GM23338 (cell line): ENCODE data around the gene FGF22. TPM values are rescaled to one million over a fixed set of nuclear protein-coding genes. Genes with fewer than 3 reads are reported as not detected.

Experiments
- ATAC-seq: fragments of 200-7000 bp; cut with Tn5 transposase; 3 replicates; pipeline ENCODE4 v1.9.1; 2020
- DNase-seq: peaks from one replicate; pipeline ENCODE4 v3.0.0-alpha.2; 2015; ENCODE audit warnings: low spot score
- H2AFZ ChIP-seq: fragments of 200-600 bp; sonication (generic); 2 replicates; pipeline ENCODE4 v1.8.0; 2016; ENCODE audit warnings: antibody characterized with exemption, mild to moderate bottlenecking, moderate library complexity
- H3F3A ChIP-seq: fragments of 200-600 bp; sonication (generic); replicated peaks from 2 replicates; pipeline ENCODE4 v1.8.0; 2017; ENCODE audit warnings: antibody characterized with exemption, mixed run types, low read depth
- H3K27ac ChIP-seq: fragments of 200-600 bp; sonication (generic); 2 replicates; pipeline ENCODE4 v1.6.1; 2016; ENCODE audit warnings: low read depth
- H3K27me3 ChIP-seq: fragments of 200-600 bp; sonication (generic); 2 replicates; pipeline ENCODE4 v1.8.0; 2016; ENCODE audit warnings: mild to moderate bottlenecking, mixed run types, moderate library complexity; ENCODE audit not compliant: insufficient read depth
- H3K36me3 ChIP-seq: fragments of 200-600 bp; sonication (generic); 2 replicates; pipeline ENCODE4 v1.8.0; 2016; ENCODE audit warnings: mild to moderate bottlenecking; ENCODE audit not compliant: insufficient read depth
- H3K4me1 ChIP-seq: fragments of 200-600 bp; sonication (generic); 2 replicates; pipeline ENCODE4 v1.8.0; 2016; ENCODE audit warnings: mild to moderate bottlenecking, moderate library complexity; ENCODE audit not compliant: insufficient read depth
- H3K4me2 ChIP-seq: fragments of 200-600 bp; sonication (generic); 2 replicates; pipeline ENCODE4 v1.7.1; 2017; ENCODE audit warnings: mixed run types
- H3K4me3 ChIP-seq: fragments of 200-600 bp; sonication (generic); 2 replicates; pipeline ENCODE4 v1.6.1; 2016; ENCODE audit warnings: mixed run types
- H3K79me2 ChIP-seq: fragments of 200-600 bp; sonication (generic); replicated peaks from 2 replicates; pipeline ENCODE4 v1.8.0; 2017; ENCODE audit warnings: mild to moderate bottlenecking; ENCODE audit not compliant: insufficient read depth
- H3K9me2 ChIP-seq: fragments of 200-600 bp; sonication (generic); 2 replicates; pipeline ENCODE4 v1.8.0; 2017; ENCODE audit not compliant: insufficient read depth
- H4K20me1 ChIP-seq: fragments of 200-600 bp; sonication (generic); replicated peaks from 2 replicates; pipeline ENCODE4 v1.8.0; 2017; ENCODE audit warnings: mild to moderate bottlenecking; ENCODE audit not compliant: insufficient read depth
- H3K27ac Mint-ChIP-seq: 2 replicates; pipeline ENCODE4 v1.8.0; 2020; ENCODE audit warnings: inconsistent platforms, mild to moderate bottlenecking, moderate library complexity, mixed read lengths
- H3K27me3 Mint-ChIP-seq: 3 replicates; pipeline ENCODE4 v1.8.0; 2022; ENCODE audit warnings: low read depth, mild to moderate bottlenecking, moderate library complexity, mixed read lengths, inconsistent platforms; ENCODE audit not compliant: insufficient read depth, poor library complexity
- H3K36me3 Mint-ChIP-seq: 3 replicates; pipeline ENCODE4 v1.8.0; 2021; ENCODE audit warnings: low read depth, mild to moderate bottlenecking, inconsistent platforms, moderate library complexity, mixed read lengths
- H3K4me1 Mint-ChIP-seq: 3 replicates; pipeline ENCODE4 v1.8.0; 2020; ENCODE audit warnings: mild to moderate bottlenecking, inconsistent platforms, mixed read lengths
- H3K4me3 Mint-ChIP-seq: 3 replicates; pipeline ENCODE4 v1.8.0; 2021; ENCODE audit warnings: moderate library complexity, mild to moderate bottlenecking, inconsistent platforms, mixed read lengths
- H3K9me3 Mint-ChIP-seq: 3 replicates; pipeline ENCODE4 v1.8.0; 2020; ENCODE audit warnings: moderate library complexity, mild to moderate bottlenecking, inconsistent platforms, mixed read lengths
- CREB1 ChIP-seq: fragments of 250-450 bp; sonication (Bioruptor Pico); IDR thresholded peaks from 2 replicates; pipeline ENCODE4 v1.5.0; 2020; ENCODE audit warnings: low read depth, mild to moderate bottlenecking, moderate library complexity
- CTCF ChIP-seq, 2 experiments: fragments of 200-600 bp in 1 of 2; sonication (generic) in 1 of 2; conservative IDR thresholded peaks; 2 replicates each; pipeline versions ENCODE4 v1.5.1 to v1.6.1; 2016 to 2017; ENCODE audit warnings: antibody characterized with exemption in 2 of 2, low read depth in 2 of 2, mild to moderate bottlenecking in 2 of 2, moderate library complexity in 1 of 2
- ETS1 ChIP-seq: IDR thresholded peaks from 2 replicates; pipeline ENCODE4 v1.6.1; 2016; ENCODE audit warnings: antibody characterized with exemption
- EZH2 ChIP-seq: fragments of 200-600 bp; sonication (generic); IDR thresholded peaks from one replicate; pipeline ENCODE4 v1.8.0; 2017; ENCODE audit warnings: antibody characterized with exemption, mild to moderate bottlenecking, low read depth; ENCODE audit not compliant: unreplicated experiment
- EZH2phosphoT487 ChIP-seq: fragments of 200-600 bp; sonication (generic); IDR thresholded peaks from one replicate; pipeline ENCODE4 v1.8.1; 2018; ENCODE audit warnings: antibody characterized with exemption; ENCODE audit not compliant: unreplicated experiment
- JUNB ChIP-seq: IDR thresholded peaks from one replicate; pipeline ENCODE4 v1.6.1; 2016; ENCODE audit warnings: antibody characterized with exemption; ENCODE audit not compliant: unreplicated experiment
- NANOG ChIP-seq: IDR thresholded peaks from 2 replicates; pipeline ENCODE4 v1.6.1; 2016; ENCODE audit warnings: antibody characterized with exemption, borderline replicate concordance
- POLR2AphosphoS5 ChIP-seq: IDR thresholded peaks from 2 replicates; pipeline ENCODE4 v1.6.1; 2016; ENCODE audit warnings: antibody characterized with exemption, low read depth
- STAT1 ChIP-seq: IDR thresholded peaks from one replicate; pipeline ENCODE4 v1.6.1; 2016; ENCODE audit warnings: antibody characterized with exemption; ENCODE audit not compliant: unreplicated experiment
- ZNF114 ChIP-seq: fragments of 250-450 bp; sonication (Bioruptor Pico); IDR thresholded peaks from 2 replicates; pipeline ENCODE4 v1.5.0; 2020; ENCODE audit warnings: mild to moderate bottlenecking, moderate library complexity
- ZNF331 ChIP-seq: fragments of 250-450 bp; sonication (Bioruptor Pico); IDR thresholded peaks from 2 replicates; pipeline ENCODE4 v1.5.0; 2020; ENCODE audit warnings: low read depth, mild to moderate bottlenecking, moderate library complexity
- ZNF462 ChIP-seq: fragments of 250-450 bp; sonication (Bioruptor Pico); IDR thresholded peaks from 2 replicates; pipeline ENCODE4 v1.5.0; 2020; ENCODE audit warnings: mild to moderate bottlenecking, moderate library complexity
- polyA plus RNA-seq: library from polyadenylated mRNA; unstranded; fragments of >200 nt; fragmentation: Nextera tagmentation; extraction: Ambion mirVana; gene quantifications from 2 replicates; pipeline ENCODE4 v1.2.1, GENCODE V29; 2016
- total RNA-seq: library from RNA; depleted of rRNA; stranded (reverse); fragments of >200 nt; shearing (Covaris generic); gene quantifications from 2 replicates; pipeline ENCODE4 v1.2.3, GENCODE V29; 2014
- TF ChIP-seq, protein P1 (sequence below): IDR thresholded peaks from one replicate; pipeline ENCODE4 v1.6.1; 2018; ENCODE audit warnings: antibody characterized with exemption; ENCODE audit not compliant: unreplicated experiment

FGF22 gene
- total and polyA plus RNA-seq, 2 experiments from 2014 or later: 1.0 to 2.8 TPM

GRCh38 chr19:685454-685931 lies 45.8 kb downstream of the FGF22 start:
- ATAC-seq (no peak), DNase-seq (no peak)

More at GRCh38 chr19:685454-685931, 45.8 kb downstream of the FGF22 start:
- Histone ChIP-seq H3K4me1 (no peaks in the 10 kb centered on the region), H3K4me2 (no peak overlapping the region), H3K4me3 (no peak overlapping the region), H4K20me1 (no peaks in the 10 kb centered on the region), H3K9me2 (no peaks in the 10 kb centered on the region), H3K36me3 (no peaks in the 10 kb centered on the region), H3K27ac (no peak overlapping the region), H3F3A (no peaks in the 10 kb centered on the region), H3K79me2 (no peaks in the 10 kb centered on the region), H2AFZ (no peak overlapping the region), H3K27me3 (no peaks in the 10 kb centered on the region)
- TF ChIP-seq, protein P1, sequence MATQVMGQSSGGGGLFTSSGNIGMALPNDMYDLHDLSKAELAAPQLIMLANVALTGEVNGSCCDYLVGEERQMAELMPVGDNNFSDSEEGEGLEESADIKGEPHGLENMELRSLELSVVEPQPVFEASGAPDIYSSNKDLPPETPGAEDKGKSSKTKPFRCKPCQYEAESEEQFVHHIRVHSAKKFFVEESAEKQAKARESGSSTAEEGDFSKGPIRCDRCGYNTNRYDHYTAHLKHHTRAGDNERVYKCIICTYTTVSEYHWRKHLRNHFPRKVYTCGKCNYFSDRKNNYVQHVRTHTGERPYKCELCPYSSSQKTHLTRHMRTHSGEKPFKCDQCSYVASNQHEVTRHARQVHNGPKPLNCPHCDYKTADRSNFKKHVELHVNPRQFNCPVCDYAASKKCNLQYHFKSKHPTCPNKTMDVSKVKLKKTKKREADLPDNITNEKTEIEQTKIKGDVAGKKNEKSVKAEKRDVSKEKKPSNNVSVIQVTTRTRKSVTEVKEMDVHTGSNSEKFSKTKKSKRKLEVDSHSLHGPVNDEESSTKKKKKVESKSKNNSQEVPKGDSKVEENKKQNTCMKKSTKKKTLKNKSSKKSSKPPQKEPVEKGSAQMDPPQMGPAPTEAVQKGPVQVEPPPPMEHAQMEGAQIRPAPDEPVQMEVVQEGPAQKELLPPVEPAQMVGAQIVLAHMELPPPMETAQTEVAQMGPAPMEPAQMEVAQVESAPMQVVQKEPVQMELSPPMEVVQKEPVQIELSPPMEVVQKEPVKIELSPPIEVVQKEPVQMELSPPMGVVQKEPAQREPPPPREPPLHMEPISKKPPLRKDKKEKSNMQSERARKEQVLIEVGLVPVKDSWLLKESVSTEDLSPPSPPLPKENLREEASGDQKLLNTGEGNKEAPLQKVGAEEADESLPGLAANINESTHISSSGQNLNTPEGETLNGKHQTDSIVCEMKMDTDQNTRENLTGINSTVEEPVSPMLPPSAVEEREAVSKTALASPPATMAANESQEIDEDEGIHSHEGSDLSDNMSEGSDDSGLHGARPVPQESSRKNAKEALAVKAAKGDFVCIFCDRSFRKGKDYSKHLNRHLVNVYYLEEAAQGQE: no peak
- TF ChIP-seq ETS1 (no peak), NANOG (no peak), ZNF462 (CRISPR knock-in tag) (no peak), CTCF (conservative IDR thresholded peaks at IDR 0.05; ENCODE audit: low read depth in 2 of 2) (no peak), POLR2AphosphoS5 (no peak), ZNF331 (CRISPR knock-in tag) (no peak), EZH2phosphoT487 (no peak), CREB1 (CRISPR knock-in tag) (no peak), ZNF114 (CRISPR knock-in tag) (no peak), EZH2 (no peak), JUNB (no peak), STAT1 (no peak)
- H3K4me3 Mint-ChIP-seq: no peak overlapping the region
- H3K4me1 Mint-ChIP-seq: no peaks in the 10 kb centered on the region; the same call in 2 of the 3 replicates
- H3K27me3 Mint-ChIP-seq: peaks cover 7% of the 10 kb centered on the region
- H3K27ac Mint-ChIP-seq: no peak overlapping the region
- H3K36me3 Mint-ChIP-seq: no peaks in the 10 kb centered on the region
- no peaks in the 10 kb centered on the region for H3K9me3 Mint-ChIP-seq
